Suprapubic skin (tissue), 4 donors: ENCODE results near the gene IFI27. TPM values are rescaled to one million over a fixed set of nuclear protein-coding genes. Genes with fewer than 3 reads are reported as not detected.

Source experiments
- DNase-seq, 2 donors: peaks; one replicate each; pipeline ENCODE4 v3.0.0-alpha.2; 2019; ENCODE audit warnings: low spot score in 2 of 2
- H3K27ac ChIP-seq: fragments of 200-600 bp; sonication (generic); one replicate; pipeline ENCODE4 v1.5.1; 2019
- H3K27me3 ChIP-seq: fragments of 200-600 bp; sonication (generic); one replicate; pipeline ENCODE4 v1.5.1; 2019
- H3K36me3 ChIP-seq: fragments of 200-600 bp; sonication (generic); one replicate; pipeline ENCODE4 v1.5.1; 2019
- H3K4me1 ChIP-seq: fragments of 200-600 bp; sonication (generic); one replicate; pipeline ENCODE4 v1.5.1; 2019
- H3K4me3 ChIP-seq: fragments of 200-600 bp; sonication (generic); one replicate; pipeline ENCODE4 v1.5.1; 2019; ENCODE audit warnings: mild to moderate bottlenecking
- H3K9me3 ChIP-seq: fragments of 200-600 bp; sonication (generic); one replicate; pipeline ENCODE4 v1.5.1; 2019
- EP300 ChIP-seq: sonication (generic); formaldehyde crosslinking; IDR thresholded peaks from one replicate; pipeline ENCODE4 v1.6.1; 2017; ENCODE audit warnings: antibody characterized with exemption
- POLR2A ChIP-seq, 2 donors: fragments of 450-650 bp; IDR thresholded peaks; one replicate each; pipeline ENCODE4 v1.6.1; 2017; ENCODE audit warnings: antibody characterized with exemption in 2 of 2, mild to moderate bottlenecking in 2 of 2, moderate library complexity in 2 of 2
- POLR2AphosphoS5 ChIP-seq, 3 donors: sonication (generic); formaldehyde crosslinking; IDR thresholded peaks; one replicate each; pipeline ENCODE4 v1.6.1; 2017; ENCODE audit warnings: antibody characterized with exemption in 3 of 3
- WGBS: methylation state at CpG from one replicate; pipeline ENCODE4 v1.1.5; 2018; 5-methylcytosine and 5-hydroxymethylcytosine counted together
- total RNA-seq, 4 donors: library from RNA; depleted of rRNA; stranded (reverse); fragments of >200 nt; gene quantifications; one replicate each; pipeline ENCODE4 v1.1.0, GENCODE V29; 2016
- TF ChIP-seq, protein P1 (sequence below), 2 donors: fragments of 200-600 bp in 1 of 2; fragments of 450-650 bp in 1 of 2; sonication (generic) in 1 of 2; IDR thresholded peaks; one replicate each; pipeline ENCODE4 v1.5.1; 2016 to 2019; ENCODE audit warnings: antibody characterized with exemption in 2 of 2, mild to moderate bottlenecking in 1 of 2, moderate library complexity in 1 of 2

Gene IFI27
- total RNA-seq, 4 donors from 2014 or later: 26.9 to 197 (median 142) TPM

DNA sequence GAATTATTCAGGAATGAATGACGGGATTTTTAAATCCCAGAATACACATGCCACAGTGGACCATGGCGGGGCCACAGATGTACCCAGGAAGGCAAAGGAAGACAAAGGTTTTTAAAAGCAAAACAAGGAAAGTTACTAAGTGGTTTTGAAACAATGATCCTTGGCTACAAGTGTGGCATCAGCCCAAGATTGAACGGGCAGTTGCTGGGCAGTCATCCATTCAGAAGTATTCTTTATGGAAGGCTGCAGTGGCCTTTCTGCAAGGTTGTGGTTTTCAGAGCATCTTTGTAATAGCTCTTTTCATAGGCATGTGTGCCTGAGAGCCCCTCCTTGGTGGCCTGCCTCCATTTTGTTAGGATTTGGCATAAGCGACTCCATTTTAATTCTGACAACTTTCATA lies 13.4 kb upstream of the IFI27 start:
- no peak overlapping the region for H3K27ac ChIP-seq
- H3K4me3 ChIP-seq: no peak overlapping the region
- no peaks in the 10 kb centered on the region for H3K36me3 ChIP-seq
- DNase-seq: no peak
- WGBS: 95% methylated on average over 4 of the region's 4 CpGs
- peaks cover 7% of the 10 kb centered on the region for H3K4me1 ChIP-seq
- TF ChIP-seq EP300 (no peak), POLR2A (IDR thresholded peaks at IDR 0.05) (no peak), POLR2AphosphoS5 (IDR thresholded peaks at IDR 0.05) (no peak)
- no peaks in the 10 kb centered on the region for H3K9me3 ChIP-seq
- no peaks in the 10 kb centered on the region for H3K27me3 ChIP-seq

DNA sequence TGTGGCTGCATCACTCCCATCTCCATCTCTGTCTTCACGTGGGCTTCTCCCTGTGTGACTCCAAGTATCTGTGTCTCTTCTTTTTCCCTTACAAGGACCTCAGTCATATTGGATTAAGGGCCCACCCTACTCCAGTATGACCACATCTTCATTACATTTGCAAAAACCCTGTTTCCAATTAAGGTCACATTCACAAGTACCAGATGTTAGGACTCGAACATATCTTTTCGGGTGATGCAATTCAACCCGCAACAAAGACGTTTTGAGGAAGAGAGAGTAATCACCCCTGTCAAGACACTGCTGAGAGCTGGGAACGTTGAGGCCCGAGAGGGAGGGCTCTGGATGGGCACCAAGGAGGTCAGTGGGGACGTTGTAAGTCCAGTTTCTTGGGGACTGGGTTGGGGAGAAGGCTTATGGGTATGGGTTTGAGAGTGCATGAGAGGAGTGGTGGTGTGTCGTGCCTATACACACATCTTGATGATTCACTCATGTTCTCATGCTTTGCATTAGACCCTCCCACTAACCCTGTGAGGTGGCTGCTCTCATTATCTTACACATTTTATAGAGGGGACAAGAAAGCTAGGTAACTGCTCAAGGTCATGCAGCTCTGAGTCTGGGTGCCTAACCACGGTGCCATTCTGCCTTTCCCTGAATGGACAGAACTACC lies 12.1 kb upstream of the IFI27 start:
- TF ChIP-seq, protein P1, sequence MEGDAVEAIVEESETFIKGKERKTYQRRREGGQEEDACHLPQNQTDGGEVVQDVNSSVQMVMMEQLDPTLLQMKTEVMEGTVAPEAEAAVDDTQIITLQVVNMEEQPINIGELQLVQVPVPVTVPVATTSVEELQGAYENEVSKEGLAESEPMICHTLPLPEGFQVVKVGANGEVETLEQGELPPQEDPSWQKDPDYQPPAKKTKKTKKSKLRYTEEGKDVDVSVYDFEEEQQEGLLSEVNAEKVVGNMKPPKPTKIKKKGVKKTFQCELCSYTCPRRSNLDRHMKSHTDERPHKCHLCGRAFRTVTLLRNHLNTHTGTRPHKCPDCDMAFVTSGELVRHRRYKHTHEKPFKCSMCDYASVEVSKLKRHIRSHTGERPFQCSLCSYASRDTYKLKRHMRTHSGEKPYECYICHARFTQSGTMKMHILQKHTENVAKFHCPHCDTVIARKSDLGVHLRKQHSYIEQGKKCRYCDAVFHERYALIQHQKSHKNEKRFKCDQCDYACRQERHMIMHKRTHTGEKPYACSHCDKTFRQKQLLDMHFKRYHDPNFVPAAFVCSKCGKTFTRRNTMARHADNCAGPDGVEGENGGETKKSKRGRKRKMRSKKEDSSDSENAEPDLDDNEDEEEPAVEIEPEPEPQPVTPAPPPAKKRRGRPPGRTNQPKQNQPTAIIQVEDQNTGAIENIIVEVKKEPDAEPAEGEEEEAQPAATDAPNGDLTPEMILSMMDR (IDR thresholded peaks at IDR 0.05): no peak
- TF ChIP-seq POLR2A (IDR thresholded peaks at IDR 0.05): no peak
- peak in 2 of 3 donors; percentile 15 to 72 for TF ChIP-seq POLR2AphosphoS5 (IDR thresholded peaks at IDR 0.05)
- Histone ChIP-seq H3K27me3 (no peaks in the 10 kb centered on the region), H3K4me3 (no peak overlapping the region), H3K9me3 (no peaks in the 10 kb centered on the region), H3K27ac (no peak overlapping the region), H3K36me3 (no peaks in the 10 kb centered on the region), H3K4me1 (peaks cover 7% of the 10 kb centered on the region)
- no peak for DNase-seq
- WGBS: 60% methylated on average over 10 of the region's 10 CpGs

DNA sequence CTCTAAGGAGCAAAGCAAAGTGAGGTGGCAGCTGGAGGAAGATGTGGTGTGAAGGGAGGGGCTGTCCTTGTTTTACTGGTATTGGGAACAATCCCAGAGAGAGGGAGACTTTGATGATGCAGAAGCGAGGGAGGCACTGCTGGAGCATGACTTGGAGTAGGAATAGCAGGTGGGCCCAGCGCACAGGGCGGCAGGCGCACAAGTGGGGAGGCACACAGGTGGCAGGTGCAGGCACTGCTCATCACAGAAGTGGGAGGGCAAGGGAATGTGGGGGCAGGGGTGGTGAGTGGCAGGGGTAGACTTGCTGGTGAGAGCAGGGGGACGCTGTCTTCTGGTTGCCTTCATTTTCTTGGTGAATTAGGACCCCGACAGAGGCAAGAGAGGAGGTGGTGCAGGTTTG lies 11.5 kb upstream of the IFI27 start:
- TF ChIP-seq, protein P1 (IDR thresholded peaks at IDR 0.05): no peak
- TF ChIP-seq POLR2A (IDR thresholded peaks at IDR 0.05): no peak
- TF ChIP-seq POLR2AphosphoS5 (IDR thresholded peaks at IDR 0.05): no peak
- TF ChIP-seq EP300: no peak
- H3K4me3 ChIP-seq: no peak overlapping the region
- H3K27me3 ChIP-seq: no peaks in the 10 kb centered on the region
- H3K27ac ChIP-seq: no peak overlapping the region
- no peaks in the 10 kb centered on the region for H3K36me3 ChIP-seq
- H3K4me1 ChIP-seq: peaks cover 7% of the 10 kb centered on the region
- no peak for DNase-seq
- 88% methylated on average over 6 of the region's 6 CpGs for WGBS
- no peaks in the 10 kb centered on the region for H3K9me3 ChIP-seq

DNA sequence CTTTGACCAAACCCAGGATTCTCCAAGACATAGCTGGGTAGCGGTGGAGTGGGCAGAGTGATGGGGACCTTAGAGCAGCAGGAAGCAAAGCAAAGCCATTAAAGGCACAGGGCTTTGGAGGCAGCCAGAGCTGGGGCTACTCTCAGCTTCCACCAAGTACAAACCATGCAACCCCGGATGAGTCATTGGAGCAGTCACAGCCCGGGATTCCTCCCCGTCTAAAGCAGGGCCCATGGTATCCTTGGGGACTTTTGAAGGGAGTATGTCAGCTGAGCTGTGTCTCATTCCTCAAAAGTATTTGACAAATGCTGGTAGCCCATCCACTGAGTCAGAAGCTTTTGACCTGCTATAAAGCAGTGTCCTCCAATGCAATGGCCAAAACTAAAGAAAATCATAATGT lies 9.7 kb upstream of the IFI27 start:
- no peaks in the 10 kb centered on the region for H3K36me3 ChIP-seq
- TF ChIP-seq POLR2AphosphoS5 (IDR thresholded peaks at IDR 0.05) (no peak), POLR2A (IDR thresholded peaks at IDR 0.05) (no peak), EP300 (no peak)
- TF ChIP-seq, protein P1 (IDR thresholded peaks at IDR 0.05): no peak
- DNase-seq: no peak
- H3K4me3 ChIP-seq: no peak overlapping the region
- 80% methylated on average over 1 of the region's 4 CpGs for WGBS
- H3K27me3 ChIP-seq: no peaks in the 10 kb centered on the region
- H3K27ac ChIP-seq: no peak overlapping the region
- peaks cover 7% of the 10 kb centered on the region for H3K4me1 ChIP-seq
- no peaks in the 10 kb centered on the region for H3K9me3 ChIP-seq

DNA sequence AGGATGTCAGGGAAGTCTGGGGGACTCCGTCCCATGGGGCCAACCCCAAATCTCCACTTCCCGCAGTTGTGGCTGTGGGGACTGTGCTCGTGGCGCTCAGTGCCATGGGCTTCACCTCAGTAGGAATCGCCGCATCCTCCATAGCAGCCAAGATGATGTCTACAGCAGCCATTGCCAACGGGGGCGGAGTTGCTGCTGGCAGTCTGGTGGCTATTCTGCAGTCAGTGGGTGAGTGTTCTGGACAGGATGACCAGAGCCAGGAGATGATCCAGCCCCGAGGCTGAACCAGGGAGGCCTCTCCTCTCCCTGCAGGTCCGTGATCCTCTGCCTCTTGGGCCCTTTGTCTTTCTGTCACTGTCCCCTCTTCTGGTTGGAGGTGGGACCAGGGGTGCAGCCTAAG lies 8.8 kb upstream of the IFI27 start:
- Histone ChIP-seq H3K27me3 (no peaks in the 10 kb centered on the region), H3K27ac (no peak overlapping the region), H3K4me1 (peaks cover 7% of the 10 kb centered on the region), H3K4me3 (no peak overlapping the region), H3K36me3 (no peaks in the 10 kb centered on the region), H3K9me3 (no peaks in the 10 kb centered on the region)
- DNase-seq: no peak
- WGBS: 100% methylated on average over 1 of the region's 10 CpGs
- no peak for TF ChIP-seq POLR2AphosphoS5 (IDR thresholded peaks at IDR 0.05)
- no peak for TF ChIP-seq POLR2A (IDR thresholded peaks at IDR 0.05)
- no peak for TF ChIP-seq EP300
- TF ChIP-seq, protein P1 (IDR thresholded peaks at IDR 0.05): no peak
